ENCODE measurements around the gene RNASE1. TPM values are rescaled to one million over a fixed set of nuclear protein-coding genes. Genes with fewer than 3 reads are reported as not detected.

RNASE1 gene
- polyA plus RNA-seq: 0.09 TPM in 1 of 3 replicates, not detected in the others
- not detected for polyA plus RNA-seq (2011; ENCODE audit: low read depth)
- not detected in 2 replicates for polyA plus RNA-seq (2011; cell fraction: cytosol; rRNA removed)
- not detected in 2 replicates for polyA plus RNA-seq (2011; cell fraction: nucleus; rRNA removed)
- polyA plus RNA-seq (2012; ENCODE audit: low replicate concordance): 0.59 TPM in 1 of 2 replicates, not detected in the other
- not detected in 3 replicates for polyA minus RNA-seq
- not detected for polyA minus RNA-seq (2011; cell fraction: cytosol; rRNA and poly(A)+ RNA removed)
- polyA minus RNA-seq (2011; cell fraction: nucleus; rRNA and poly(A)+ RNA removed): not detected in 2 replicates

GRCh38 chr14:20802341-20803084, at the start of gene RNASE1:
Gene RNASE1, minus strand, starts transcription at chr14:20802844. Its CDS starts 776 bp downstream, at chr14:20802068.
- H3K27ac ChIP-seq (ENCODE audit: control insufficient read depth, insufficient read depth, low read length): no peak within 1 kb of the TSS
- no peak within 1 kb of the TSS for H3K9ac ChIP-seq (ENCODE audit: control insufficient read depth, extremely low read depth, insufficient read depth, low read length)
- TF ChIP-seq EZH2 (IDR thresholded peaks at IDR 0.05; ENCODE audit: low read length) (no peak), CTCF (optimal IDR thresholded peaks at IDR 0.05 in 1 of 3, IDR thresholded peaks at IDR 0.05 in 1 of 3, conservative IDR thresholded peaks at IDR 0.05 in 1 of 3; ENCODE audit: extremely low read depth in 1 of 3, insufficient read depth in 2 of 3, low read length in 3 of 3) (no peak)
- H4K20me1 ChIP-seq (ENCODE audit: control insufficient read depth, extremely low read depth, insufficient read depth, low read length): no peaks in the 10 kb centered on the region
- H3K9me3 ChIP-seq (ENCODE audit: control insufficient read depth, low read depth, low read length): no peaks in the 10 kb centered on the region
- H2AFZ ChIP-seq (ENCODE audit: control insufficient read depth, low read length): no peak within 1 kb of the TSS
- DNase-seq (ENCODE audit: low read depth, low spot score) (no peak), FAIRE-seq (no peak)
- dilution Hi-C loops (cut with MboI; ENCODE audit: extremely low pct_ligation_motif_present, low sequenced_read_pairs): no loop called here
- H3K4me2 ChIP-seq (ENCODE audit: control insufficient read depth, extremely low read depth, insufficient read depth, low read depth, low read length): no peak within 1 kb of the TSS
- no peaks in the 10 kb centered on the region for H3K79me2 ChIP-seq (ENCODE audit: control insufficient read depth, insufficient read depth, low read length)
- no peaks in the 10 kb centered on the region for H3K27me3 ChIP-seq (ENCODE audit: control insufficient read depth, extremely low read depth, insufficient read depth, low read length)
- no peaks in the 10 kb centered on the region for H3K9me1 ChIP-seq (ENCODE audit: control insufficient read depth, extremely low read depth, insufficient read depth, low read length)
- no peaks in the 10 kb centered on the region for H3K36me3 ChIP-seq (ENCODE audit: control insufficient read depth in 2 of 2, extremely low read depth in 1 of 2, insufficient read depth in 2 of 2, low read length in 2 of 2)
- no peaks in the 10 kb centered on the region for H3K4me1 ChIP-seq (ENCODE audit: control insufficient read depth, extremely low read depth, insufficient read depth, low read length)
- no peak within 1 kb of the TSS for H3K4me3 ChIP-seq (ENCODE audit: control insufficient read depth in 2 of 3, extremely low read depth in 1 of 3, insufficient read depth in 2 of 3, low read depth in 1 of 3, low read length in 3 of 3)

GRCh38 chr14:20848955-20849570, 46.4 kb upstream of the RNASE1 start:
- Histone ChIP-seq H3K27ac (ENCODE audit: control insufficient read depth, insufficient read depth, low read length) (no peak overlapping the region), H3K36me3 (ENCODE audit: control insufficient read depth in 2 of 2, extremely low read depth in 1 of 2, insufficient read depth in 2 of 2, low read length in 2 of 2) (no peaks in the 10 kb centered on the region), H3K9ac (ENCODE audit: control insufficient read depth, extremely low read depth, insufficient read depth, low read length) (no peak overlapping the region), H3K4me3 (ENCODE audit: control insufficient read depth in 2 of 3, extremely low read depth in 1 of 3, insufficient read depth in 2 of 3, low read depth in 1 of 3, low read length in 3 of 3) (no peak overlapping the region), H3K79me2 (ENCODE audit: control insufficient read depth, insufficient read depth, low read length) (no peaks in the 10 kb centered on the region), H2AFZ (ENCODE audit: control insufficient read depth, low read length) (no peak overlapping the region), H4K20me1 (ENCODE audit: control insufficient read depth, extremely low read depth, insufficient read depth, low read length) (no peaks in the 10 kb centered on the region), H3K9me1 (ENCODE audit: control insufficient read depth, extremely low read depth, insufficient read depth, low read length) (no peaks in the 10 kb centered on the region), H3K4me2 (ENCODE audit: control insufficient read depth, extremely low read depth, insufficient read depth, low read depth, low read length) (no peak overlapping the region), H3K4me1 (ENCODE audit: control insufficient read depth, extremely low read depth, insufficient read depth, low read length) (no peaks in the 10 kb centered on the region), H3K9me3 (ENCODE audit: control insufficient read depth, low read depth, low read length) (no peaks in the 10 kb centered on the region), H3K27me3 (ENCODE audit: control insufficient read depth, extremely low read depth, insufficient read depth, low read length) (no peaks in the 10 kb centered on the region)
- dilution Hi-C loops (cut with MboI; ENCODE audit: extremely low pct_ligation_motif_present, low sequenced_read_pairs): no loop called here
- TF ChIP-seq CTCF (optimal IDR thresholded peaks at IDR 0.05 in 1 of 3, IDR thresholded peaks at IDR 0.05 in 1 of 3, conservative IDR thresholded peaks at IDR 0.05 in 1 of 3; ENCODE audit: extremely low read depth in 1 of 3, insufficient read depth in 2 of 3, low read length in 3 of 3): no peak
- no peak for TF ChIP-seq EZH2 (IDR thresholded peaks at IDR 0.05; ENCODE audit: low read length)
- DNase-seq (ENCODE audit: low read depth, low spot score): no peak
- FAIRE-seq: no peak
